NCI-H146 (cell line): ENCODE measurements around the gene RALBP1.
"Not testable (repeated sequence)": the region's sequence is repeated elsewhere in the genome, so short reads cannot be mapped to it uniquely, and the experiment has no call there.

Experiments
- DNase-seq: peaks from one replicate; lab custom pipeline; 2025; lab: John Stamatoyannopoulos, UW

Gene RALBP1

DNA sequence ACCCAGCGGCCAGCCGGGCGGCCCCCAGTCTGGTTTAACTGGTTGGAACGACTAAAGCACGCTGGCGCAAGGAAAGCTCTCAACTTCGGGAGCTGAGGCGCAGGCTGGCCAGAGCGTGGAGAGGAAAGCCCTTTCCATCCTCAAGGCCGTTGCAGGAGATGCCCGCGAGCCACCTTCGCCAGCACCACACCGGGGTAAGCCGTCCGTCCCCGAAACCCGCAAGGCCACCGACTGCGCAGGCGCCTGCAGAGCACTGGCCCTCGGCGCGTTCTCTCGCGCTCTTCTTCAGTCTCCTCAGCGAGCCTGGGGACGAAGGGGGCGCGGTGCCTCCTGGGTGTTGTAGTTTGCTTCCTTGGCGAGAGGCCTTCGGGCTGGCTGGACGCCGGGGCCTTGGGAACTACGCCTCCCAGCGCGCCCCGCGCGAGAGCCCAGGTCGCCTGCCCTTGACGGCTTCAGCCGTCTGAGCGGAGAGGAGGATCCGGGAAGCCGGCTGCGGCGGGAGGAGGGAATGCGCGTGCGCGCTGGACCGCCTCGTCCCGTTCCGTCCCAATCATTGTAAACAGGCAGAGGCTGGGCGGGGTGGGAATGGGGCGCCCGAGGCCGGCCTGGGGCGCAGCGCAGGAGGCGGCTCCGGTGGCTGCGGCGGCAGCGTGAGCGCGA, at the start of gene RALBP1:
TSS of gene RALBP1 (plus strand) at position 531 of the 660 bp plus-strand sequence. CDS start 37,533 bp downstream, outside the sequence.
- peak; percentile 100 for DNase-seq

GRCh38 chr18:9426753-9427152, 48.6 kb upstream of the RALBP1 start:
- no peak for DNase-seq

DNA sequence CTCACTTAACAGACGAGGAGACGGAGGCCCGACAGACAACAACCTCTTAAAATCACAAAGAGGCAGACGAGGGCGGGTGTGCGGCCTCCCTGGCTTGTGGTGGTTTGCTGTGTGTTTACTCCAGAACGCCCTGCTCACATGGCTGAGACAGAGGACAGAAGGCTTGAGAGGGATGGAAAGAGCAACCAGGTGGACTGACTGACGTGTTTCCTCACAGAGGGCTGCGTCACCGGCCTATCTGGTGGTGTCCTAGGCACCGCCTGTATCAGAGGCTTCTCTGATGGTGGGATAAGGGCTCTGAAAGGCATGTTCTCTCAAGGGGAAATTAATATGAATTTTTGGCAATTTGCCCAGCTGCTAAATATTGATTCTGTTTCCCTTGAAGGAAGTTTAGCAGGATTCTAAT, 47.0 kb upstream of the RALBP1 start:
- DNase-seq: peak; percentile 22

GRCh38 chr18:9428862-9429661, 46.3 kb upstream of the RALBP1 start:
- DNase-seq: no peak

GRCh38 chr18:9429662-9429993, 45.7 kb upstream of the RALBP1 start:
- no peak for DNase-seq

GRCh38 chr18:9430315-9430714, 45.0 kb upstream of the RALBP1 start:
- DNase-seq: not testable (repeated sequence)

GRCh38 chr18:9431296-9431695, 44.0 kb upstream of the RALBP1 start:
- no peak for DNase-seq

GRCh38 chr18:9433122-9433521, 42.2 kb upstream of the RALBP1 start:
- not testable (repeated sequence) for DNase-seq

GRCh38 chr18:9433671-9434121, 41.6 kb upstream of the RALBP1 start:
- peak; percentile 27 for DNase-seq

GRCh38 chr18:9434122-9434701, 41.1 kb upstream of the RALBP1 start:
- DNase-seq: peak; percentile 14

- no peak for DNase-seq
Measured at GRCh38 chr18:9435041-9435440, 40.3 kb upstream of the RALBP1 start.

DNA sequence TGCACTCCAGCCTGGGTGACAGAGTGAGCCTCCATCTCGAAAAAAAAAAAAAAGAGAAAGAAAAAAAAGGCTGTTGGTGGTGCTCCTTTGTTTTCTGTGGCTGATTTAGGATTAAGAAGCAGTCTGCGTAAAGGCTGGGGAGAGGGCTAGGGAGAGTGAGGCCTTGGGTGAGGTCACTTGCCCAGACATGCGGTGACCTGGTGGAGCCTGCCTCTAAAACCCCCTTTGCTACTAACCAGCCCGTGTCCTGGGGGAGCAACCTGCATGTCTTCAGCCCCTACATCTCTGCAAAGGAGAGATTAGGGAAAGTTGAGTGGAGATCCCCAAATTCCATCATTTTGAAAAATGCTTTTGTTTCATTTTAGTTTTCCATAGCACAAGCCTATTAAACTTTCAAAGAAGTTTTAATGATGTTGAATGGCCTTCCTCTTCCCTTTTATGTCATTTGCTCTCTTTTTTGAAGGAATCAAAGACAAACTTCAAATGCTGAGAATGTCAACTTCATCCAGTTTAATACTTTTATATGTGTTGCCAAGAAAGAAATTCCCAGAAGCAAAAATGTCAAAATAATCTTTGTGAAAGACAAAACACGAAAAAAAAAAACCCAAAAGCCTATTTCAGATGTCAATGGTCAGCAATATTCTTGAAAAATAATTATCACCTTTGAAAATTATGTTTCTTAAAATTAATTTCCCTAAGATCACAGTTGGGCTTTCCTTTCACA, 38.9 kb upstream of the RALBP1 start:
- DNase-seq: no peak

GRCh38 chr18:9437021-9437437, 38.3 kb upstream of the RALBP1 start:
- DNase-seq: no peak

- no peak for DNase-seq
Measured at GRCh38 chr18:9437672-9438071, 37.6 kb upstream of the RALBP1 start.

DNA sequence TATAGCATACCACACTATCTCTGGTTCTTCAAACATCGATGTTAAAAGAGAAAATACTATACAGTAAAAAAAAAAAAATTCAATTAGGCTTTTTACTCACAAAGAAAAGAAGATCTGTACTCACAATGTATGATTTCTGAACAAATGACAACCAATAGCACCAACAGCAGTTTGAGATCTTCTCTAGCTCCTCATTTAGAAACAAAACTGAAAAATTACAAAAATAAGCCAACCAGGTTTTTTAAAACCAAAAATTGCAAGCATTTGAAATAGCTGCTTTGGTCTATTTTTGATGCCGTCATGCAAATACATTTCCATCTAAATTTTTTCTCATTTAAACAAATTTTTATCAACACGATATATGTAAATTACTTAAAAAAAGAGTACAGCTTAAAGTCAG, 34.3 kb upstream of the RALBP1 start:
- no peak for DNase-seq

DNA sequence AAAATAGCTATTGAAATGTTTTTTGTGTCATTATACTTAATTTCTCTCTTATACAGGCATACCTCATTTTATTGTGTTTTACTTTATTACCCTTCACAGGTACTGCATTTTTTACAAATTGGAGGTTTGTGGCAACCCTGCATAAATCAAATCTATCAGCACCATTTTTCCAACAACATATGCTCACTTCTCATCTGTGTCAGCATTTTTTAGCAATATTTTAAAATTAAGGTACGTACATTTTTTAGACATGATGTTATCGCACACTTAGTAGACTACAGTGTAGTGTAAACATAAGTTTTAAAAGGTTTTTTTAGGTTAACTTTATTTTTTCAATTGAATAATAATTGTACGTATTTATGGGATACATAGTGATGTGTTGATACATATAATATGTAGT, 30.8 kb upstream of the RALBP1 start:
- no peak for DNase-seq

DNA sequence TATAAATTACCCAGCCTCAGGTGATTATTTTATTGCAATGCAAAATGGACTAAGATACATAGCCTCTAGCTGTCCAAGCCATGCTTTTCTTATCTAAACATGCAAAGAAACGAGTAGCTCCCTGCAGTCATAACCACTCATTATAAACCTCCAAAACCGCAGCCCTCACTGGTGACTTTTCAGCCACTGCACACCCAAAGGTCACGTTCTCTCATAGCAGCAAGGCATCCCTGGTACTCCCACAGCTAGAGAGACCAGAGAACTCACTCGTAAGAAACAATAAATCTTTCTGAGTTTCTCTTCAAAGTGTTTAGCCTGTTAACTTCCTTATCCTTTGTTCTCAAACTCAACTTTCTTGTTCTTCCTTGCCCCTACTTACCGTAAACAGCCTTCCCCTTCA, 28.5 kb upstream of the RALBP1 start:
- no peak for DNase-seq

DNA sequence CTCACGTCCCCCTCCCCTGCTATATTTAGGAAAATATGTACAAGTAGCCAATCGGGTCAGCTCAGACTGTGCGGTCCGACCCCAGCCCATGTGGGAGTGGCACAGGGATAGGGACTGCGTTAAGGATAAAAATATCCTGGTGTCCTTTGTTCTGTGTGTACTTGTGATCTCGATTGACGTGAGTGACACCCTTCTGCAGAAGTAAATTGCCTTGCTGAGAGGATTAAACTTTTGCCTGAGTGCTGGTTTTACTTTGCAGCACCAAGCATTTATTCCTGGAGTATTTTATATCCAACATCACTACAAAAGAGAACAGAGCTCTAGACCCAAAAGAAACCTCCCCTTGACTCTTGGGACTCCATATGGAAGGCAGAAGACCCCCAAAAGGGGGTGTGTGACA, 28.0 kb upstream of the RALBP1 start:
- no peak for DNase-seq

DNA sequence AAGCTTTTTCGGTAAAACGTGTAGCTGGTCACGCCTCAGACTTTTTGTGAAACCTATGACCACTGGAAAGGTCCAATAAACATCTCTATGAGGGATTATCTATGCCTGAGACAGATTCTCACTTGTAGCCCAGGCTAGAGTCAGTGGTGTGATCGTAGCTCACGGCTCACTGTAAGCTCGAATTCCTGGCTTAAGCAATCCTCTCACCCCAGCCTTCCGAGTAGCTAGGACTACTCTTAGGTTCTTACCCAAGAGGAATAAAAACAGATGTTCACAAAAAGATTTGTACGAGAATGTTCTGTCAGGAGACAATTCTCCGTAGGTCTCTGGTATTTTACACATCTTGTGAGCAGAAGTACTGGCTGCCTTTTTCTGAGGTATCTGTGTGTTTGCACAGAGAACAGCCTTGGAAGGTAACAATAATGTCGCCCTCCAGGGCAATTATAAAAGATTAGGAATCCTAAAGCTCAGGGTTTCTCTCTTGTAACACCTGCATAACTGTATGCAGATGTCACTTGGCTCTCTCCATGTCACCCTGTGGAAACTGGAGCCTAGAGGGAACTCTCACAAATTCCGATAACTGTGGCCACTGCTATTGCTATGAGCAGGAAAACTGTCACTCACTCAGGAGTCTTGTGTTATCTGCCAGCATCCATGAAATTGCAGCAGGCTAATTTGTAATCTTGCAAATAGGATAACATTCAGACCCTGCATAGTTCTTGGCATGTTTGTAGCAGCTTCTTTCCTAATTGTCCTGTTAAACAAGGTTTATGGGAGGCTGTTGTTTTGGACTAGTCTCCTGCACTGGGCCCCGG, 25.5 kb upstream of the RALBP1 start:
- peak; percentile 69 for DNase-seq

DNA sequence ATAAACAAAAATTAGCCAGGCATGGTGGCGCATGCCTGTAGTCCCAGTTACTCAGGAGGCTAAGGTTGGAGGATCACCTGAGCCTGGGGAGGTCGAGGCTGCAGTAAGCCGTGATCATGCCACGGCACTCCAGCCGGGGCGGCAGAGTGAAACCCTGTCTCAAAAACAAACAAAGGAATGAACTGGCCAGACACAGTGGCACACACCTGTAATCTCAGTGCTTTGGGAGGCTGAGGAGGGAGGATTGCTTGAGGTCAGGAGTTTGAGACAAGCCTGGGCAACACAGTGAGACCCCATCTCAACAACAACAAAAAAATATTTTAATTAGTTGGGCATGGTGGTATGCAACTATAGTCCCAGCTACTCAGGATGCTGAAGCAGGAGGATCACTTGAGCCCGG, 24.4 kb upstream of the RALBP1 start:
- not testable (repeated sequence) for DNase-seq

DNA sequence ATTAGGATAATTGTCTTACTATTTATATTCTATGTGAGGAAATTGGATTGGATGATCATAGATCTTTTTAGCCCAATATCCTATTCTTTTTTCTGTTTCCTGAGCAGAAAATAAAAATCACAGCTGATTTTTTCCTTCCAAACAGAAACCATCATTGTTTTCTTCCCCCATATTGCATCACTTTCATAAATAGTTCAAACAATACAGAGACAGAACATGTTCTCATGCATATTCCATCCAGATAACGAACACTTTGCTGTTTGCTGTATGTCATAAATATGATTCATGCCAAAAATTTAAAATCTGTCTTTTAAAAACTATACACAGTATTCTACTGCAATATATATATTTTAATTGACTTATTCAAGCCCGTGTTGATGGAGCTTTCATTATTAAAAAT, 22.0 kb upstream of the RALBP1 start:
- no peak for DNase-seq
